C4-2B (cell line): ENCODE measurements around the gene HSF2BP.
"Not testable (repeated sequence)": the region's sequence is repeated elsewhere in the genome, so short reads cannot be mapped to it uniquely, and the experiment has no call there.

Experiments used
- CTCF ChIP-seq: fragments of 450-650 bp; conservative IDR thresholded peaks from 2 replicates; pipeline ENCODE4 v1.5.1; 2017; ENCODE audit warnings: mild to moderate bottlenecking
- ZFX ChIP-seq: fragments of 450-650 bp; IDR thresholded peaks from 2 replicates; pipeline ENCODE4 v1.6.1; 2017

DNA sequence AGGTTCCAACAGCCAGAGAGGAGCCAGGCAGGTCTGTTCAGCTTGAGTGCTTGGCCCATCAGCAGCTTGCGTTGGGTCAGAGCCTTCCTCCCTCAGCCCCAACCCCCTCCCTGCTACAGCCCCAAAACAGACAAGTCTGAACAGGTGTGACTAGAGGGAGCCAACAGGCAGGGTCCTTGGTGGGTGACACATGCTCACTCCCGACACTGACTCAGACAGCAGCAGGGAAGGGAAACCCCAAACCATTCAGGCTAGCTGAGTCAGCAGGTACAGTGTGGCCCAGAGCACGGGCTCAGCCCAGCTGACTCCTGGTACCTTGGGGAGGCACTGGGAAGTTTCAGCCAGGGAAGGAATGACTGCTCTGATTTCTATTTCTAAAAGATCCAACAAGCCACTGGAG, 148.6 kb downstream of the HSF2BP start:
- not testable (repeated sequence) for TF ChIP-seq CTCF, ZFX
